ENCODE results near the gene PACS2.
"Not testable (repeated sequence)": the region's sequence is repeated elsewhere in the genome, so short reads cannot be mapped to it uniquely, and the experiment has no call there.

DNA sequence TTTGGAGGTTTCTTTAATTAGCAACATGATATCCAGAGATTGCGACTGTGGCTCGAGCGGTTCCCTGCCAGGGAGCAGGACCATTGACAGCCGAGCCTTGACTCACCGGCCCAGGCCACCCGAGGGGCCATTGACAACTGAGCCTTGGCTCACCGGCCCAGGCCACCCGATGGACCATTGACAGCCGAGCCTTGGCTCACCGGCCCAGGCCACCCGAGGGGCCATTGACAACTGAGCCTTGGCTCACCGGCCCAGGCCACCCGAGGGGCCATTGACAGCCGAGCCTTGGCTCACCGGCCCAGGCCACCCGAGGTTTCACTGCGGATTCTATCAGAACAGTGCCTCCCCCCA is 13.1 kb downstream of the PACS2 start:
- TF ChIP-seq, protein P1, sequence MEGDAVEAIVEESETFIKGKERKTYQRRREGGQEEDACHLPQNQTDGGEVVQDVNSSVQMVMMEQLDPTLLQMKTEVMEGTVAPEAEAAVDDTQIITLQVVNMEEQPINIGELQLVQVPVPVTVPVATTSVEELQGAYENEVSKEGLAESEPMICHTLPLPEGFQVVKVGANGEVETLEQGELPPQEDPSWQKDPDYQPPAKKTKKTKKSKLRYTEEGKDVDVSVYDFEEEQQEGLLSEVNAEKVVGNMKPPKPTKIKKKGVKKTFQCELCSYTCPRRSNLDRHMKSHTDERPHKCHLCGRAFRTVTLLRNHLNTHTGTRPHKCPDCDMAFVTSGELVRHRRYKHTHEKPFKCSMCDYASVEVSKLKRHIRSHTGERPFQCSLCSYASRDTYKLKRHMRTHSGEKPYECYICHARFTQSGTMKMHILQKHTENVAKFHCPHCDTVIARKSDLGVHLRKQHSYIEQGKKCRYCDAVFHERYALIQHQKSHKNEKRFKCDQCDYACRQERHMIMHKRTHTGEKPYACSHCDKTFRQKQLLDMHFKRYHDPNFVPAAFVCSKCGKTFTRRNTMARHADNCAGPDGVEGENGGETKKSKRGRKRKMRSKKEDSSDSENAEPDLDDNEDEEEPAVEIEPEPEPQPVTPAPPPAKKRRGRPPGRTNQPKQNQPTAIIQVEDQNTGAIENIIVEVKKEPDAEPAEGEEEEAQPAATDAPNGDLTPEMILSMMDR (IDR thresholded peaks at IDR 0.05; ENCODE audit: insufficient read depth, low read length) = not testable (repeated sequence)
- not testable (repeated sequence) for TF ChIP-seq POLR2AphosphoS5 (IDR thresholded peaks at IDR 0.05; ENCODE audit: low read depth)

Data from HL-60 (cell line).